Stomach smooth muscle (tissue), 2 donors: ENCODE measurements around the gene AFG3L2.

Source experiments
- H3K27ac ChIP-seq: one replicate; pipeline ENCODE4 v1.7.0; 2013; ENCODE audit warnings: mild to moderate bottlenecking, low read length, inconsistent platforms
- H3K27me3 ChIP-seq, 2 donors: one replicate each; pipeline ENCODE4 v1.7.0; 2013; ENCODE audit warnings: low read length in 2 of 2; ENCODE audit not compliant: insufficient read depth in 2 of 2, control insufficient read depth in 1 of 2
- H3K36me3 ChIP-seq, 2 donors: one replicate each; pipeline ENCODE4 v1.7.0; 2013; ENCODE audit warnings: low read length in 2 of 2; ENCODE audit not compliant: control insufficient read depth in 2 of 2, insufficient read depth in 2 of 2
- H3K4me1 ChIP-seq: one replicate; pipeline ENCODE4 v1.7.0; 2013; ENCODE audit warnings: low read length; ENCODE audit not compliant: control insufficient read depth, insufficient read depth
- H3K4me3 ChIP-seq, 2 donors: one replicate each; pipeline ENCODE4 v1.7.0; 2013; ENCODE audit warnings: low read length in 2 of 2
- H3K9ac ChIP-seq, 2 donors: one replicate each; pipeline ENCODE4 v1.7.0; 2013; ENCODE audit warnings: low read length in 2 of 2, mild to moderate bottlenecking in 1 of 2
- H3K9me3 ChIP-seq, 2 donors: one replicate each; pipeline ENCODE4 v1.7.0; 2013; ENCODE audit warnings: low read length in 2 of 2; ENCODE audit not compliant: control insufficient read depth in 2 of 2
- donor health status: healthy.
- donor health status: Pancreatic carcinoma.

Gene AFG3L2

GRCh38 chr18:12377556-12378197, 650 bp upstream of the AFG3L2 start:
- peak overlapping the region; percentile 24 to 80 for H3K9ac ChIP-seq
- H3K4me3 ChIP-seq, result peak overlapping the region; percentile 47 to 88
- H3K27me3 ChIP-seq, result no peaks in the 10 kb centered on the region
- H3K4me1 ChIP-seq, result peaks cover 33% of the 10 kb centered on the region
- no peaks in the 10 kb centered on the region for H3K9me3 ChIP-seq
- peak overlapping the region; percentile 73 for H3K27ac ChIP-seq
- H3K36me3 ChIP-seq, result no peaks in the 10 kb centered on the region

- no peaks in the 10 kb centered on the region for H3K27me3 ChIP-seq
- H3K4me3 ChIP-seq, result peak overlapping the region; percentile 79 to 91
- peak overlapping the region; percentile 95 to 96 for H3K9ac ChIP-seq
- H3K9me3 ChIP-seq, result no peaks in the 10 kb centered on the region
- peaks cover 38% of the 10 kb centered on the region for H3K4me1 ChIP-seq
- no peaks in the 10 kb centered on the region for H3K36me3 ChIP-seq
- peak overlapping the region; percentile 98 for H3K27ac ChIP-seq
These were observed 833 bp downstream of the AFG3L2 start for GRCh38 chr18:12376034-12376753.

DNA sequence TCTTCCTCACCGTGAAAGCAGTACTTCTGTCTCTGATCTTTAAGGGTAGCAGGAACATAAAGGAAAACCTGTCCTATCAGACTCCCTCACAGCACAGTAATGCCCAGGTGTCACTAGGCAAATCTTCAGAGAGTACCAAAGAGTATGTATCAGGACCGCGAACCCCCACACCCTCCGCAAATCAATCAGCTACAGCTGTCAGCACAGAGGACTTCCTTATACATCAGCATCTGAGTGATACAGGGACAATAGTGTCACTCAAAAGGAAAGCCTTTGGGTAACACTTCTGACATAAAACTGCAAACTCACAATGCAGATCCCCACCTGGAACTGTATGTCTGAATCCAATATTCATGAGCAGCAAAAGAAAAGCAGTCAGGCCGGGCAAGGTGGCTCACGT, 2.6 kb downstream of the AFG3L2 start:
- Histone ChIP-seq H3K36me3 (peaks cover 0 to under 1% of the 10 kb centered on the region in 2 donors), H3K27ac (no peak overlapping the region), H3K9me3 (no peaks in the 10 kb centered on the region), H3K4me3 (no peak overlapping the region), H3K9ac (no peak overlapping the region), H3K27me3 (no peaks in the 10 kb centered on the region), H3K4me1 (peaks cover 38% of the 10 kb centered on the region)

DNA sequence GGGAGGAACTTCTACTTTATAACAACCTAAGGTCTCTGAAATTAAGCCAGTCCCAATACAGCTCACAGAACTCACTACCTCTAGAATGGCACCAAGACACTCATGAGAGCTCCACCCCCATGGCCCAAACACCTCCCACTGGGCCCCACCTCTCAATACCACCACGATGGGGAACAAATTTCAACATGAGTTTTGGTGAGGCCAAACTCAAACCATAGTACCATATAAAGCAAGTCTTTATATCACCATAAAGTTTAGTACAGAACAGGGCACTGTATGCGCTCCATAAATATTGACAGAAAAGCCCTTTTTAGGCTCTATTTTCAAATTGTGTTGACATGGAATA, 3.3 kb downstream of the AFG3L2 start:
- Histone ChIP-seq H3K9ac (no peak overlapping the region), H3K27me3 (no peaks in the 10 kb centered on the region), H3K4me1 (peaks cover 38% of the 10 kb centered on the region), H3K36me3 (peaks cover 3 to 6% of the 10 kb centered on the region in 2 donors), H3K4me3 (no peak overlapping the region), H3K27ac (no peak overlapping the region), H3K9me3 (no peaks in the 10 kb centered on the region)

- peaks cover 4 to 10% of the 10 kb centered on the region in 2 donors for H3K36me3 ChIP-seq
- H3K9me3 ChIP-seq, result no peaks in the 10 kb centered on the region
- H3K4me3 ChIP-seq, result no peak overlapping the region
- H3K27me3 ChIP-seq, result no peaks in the 10 kb centered on the region
- peaks cover 38% of the 10 kb centered on the region for H3K4me1 ChIP-seq
- H3K9ac ChIP-seq, result no peak overlapping the region
- H3K27ac ChIP-seq, result no peak overlapping the region
These were observed 3.8 kb downstream of the AFG3L2 start for GRCh38 chr18:12373116-12373770.

DNA sequence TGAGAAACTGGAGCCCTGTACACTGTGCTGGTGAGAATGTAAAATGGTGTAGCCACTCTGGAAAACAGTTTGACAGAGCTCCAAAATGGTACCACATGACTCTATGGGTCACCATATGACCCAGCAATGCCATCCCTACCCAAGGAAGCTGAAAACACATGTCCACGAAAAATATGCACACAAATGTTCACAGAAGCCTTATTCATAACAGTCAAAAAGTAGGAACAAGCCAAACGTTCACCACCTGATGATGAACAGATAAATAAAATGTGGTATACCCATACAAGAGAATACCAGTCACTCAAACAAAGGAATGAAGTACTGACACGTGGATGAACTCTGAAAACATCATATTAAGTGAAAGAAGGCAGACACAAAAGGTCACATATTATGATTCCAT, 4.6 kb downstream of the AFG3L2 start:
- Histone ChIP-seq H3K9ac (no peak overlapping the region), H3K27ac (no peak overlapping the region), H3K27me3 (no peaks in the 10 kb centered on the region), H3K36me3 (peaks cover 5 to 13% of the 10 kb centered on the region in 2 donors), H3K4me3 (no peak overlapping the region), H3K9me3 (no peaks in the 10 kb centered on the region), H3K4me1 (peaks cover 36% of the 10 kb centered on the region)

DNA sequence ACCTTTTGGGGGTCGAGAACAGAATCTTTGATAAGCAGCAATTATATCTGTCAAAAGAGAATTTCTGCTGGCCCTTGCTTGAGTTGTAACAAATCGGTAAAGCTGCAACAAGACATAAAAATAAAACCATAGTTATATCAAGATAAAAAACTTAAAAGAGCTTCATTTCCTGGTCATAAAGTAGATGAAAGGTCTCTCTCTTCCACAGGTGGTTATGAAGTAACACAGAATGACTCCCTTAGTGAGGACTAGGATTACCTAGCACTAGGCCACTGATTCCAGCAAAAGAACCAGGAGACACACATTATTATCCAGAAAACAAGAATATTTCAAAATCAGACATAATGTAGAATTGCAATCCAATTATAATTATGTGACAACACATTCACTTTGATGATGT, 5.4 kb downstream of the AFG3L2 start:
- Histone ChIP-seq H3K36me3 (peaks cover 13 to 21% of the 10 kb centered on the region in 2 donors), H3K4me3 (no peak overlapping the region), H3K9me3 (no peaks in the 10 kb centered on the region), H3K4me1 (peaks cover 32% of the 10 kb centered on the region), H3K27me3 (no peaks in the 10 kb centered on the region), H3K27ac (no peak overlapping the region), H3K9ac (no peak overlapping the region)

DNA sequence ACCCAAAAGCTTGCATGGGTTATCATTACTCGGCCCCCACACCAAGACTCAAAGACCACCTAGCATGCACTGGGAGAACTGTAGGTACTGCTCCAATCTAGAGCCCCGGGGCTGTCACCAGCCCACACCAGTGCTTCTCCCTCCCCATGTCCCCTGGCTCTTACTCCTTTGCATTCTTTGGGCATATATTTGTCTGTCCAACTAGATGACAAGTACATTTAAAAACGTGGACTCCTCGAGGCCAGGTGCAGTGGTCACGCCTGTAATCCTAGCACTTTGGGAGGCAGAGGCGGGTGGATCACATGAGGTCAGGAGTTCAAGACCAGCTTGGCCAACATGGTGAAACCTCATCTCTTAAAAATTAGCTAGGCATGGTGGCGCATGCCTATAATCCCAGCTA, 7.8 kb downstream of the AFG3L2 start:
- Histone ChIP-seq H3K27me3 (no peaks in the 10 kb centered on the region), H3K9ac (no peak overlapping the region), H3K4me1 (peaks cover 14% of the 10 kb centered on the region), H3K36me3 (peaks cover 29 to 38% of the 10 kb centered on the region in 2 donors), H3K9me3 (no peaks in the 10 kb centered on the region), H3K27ac (no peak overlapping the region), H3K4me3 (no peak overlapping the region)

DNA sequence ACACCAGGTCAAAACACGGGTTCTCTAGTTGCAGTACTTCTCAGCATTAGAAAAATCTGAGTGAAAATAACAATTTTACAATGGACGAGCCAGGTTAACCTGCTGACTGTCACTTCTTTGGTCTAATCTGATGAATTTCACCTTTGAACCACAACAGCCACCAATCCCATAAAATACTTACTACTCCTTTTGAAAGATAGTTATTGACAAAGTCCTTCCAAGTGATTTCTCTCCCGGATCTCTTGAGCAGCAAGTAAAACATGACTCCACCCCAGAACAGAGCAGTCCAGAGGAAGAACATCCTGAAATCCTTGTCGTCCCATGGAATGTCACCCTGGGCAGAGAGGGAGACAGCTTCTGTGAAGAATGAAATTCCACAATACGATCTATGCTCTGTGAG, 10.2 kb downstream of the AFG3L2 start:
- Histone ChIP-seq H3K27ac (no peak overlapping the region), H3K9ac (no peak overlapping the region), H3K4me1 (peaks cover 13% of the 10 kb centered on the region), H3K27me3 (no peaks in the 10 kb centered on the region), H3K9me3 (no peaks in the 10 kb centered on the region), H3K4me3 (no peak overlapping the region), H3K36me3 (peaks cover 43 to 44% of the 10 kb centered on the region in 2 donors)

DNA sequence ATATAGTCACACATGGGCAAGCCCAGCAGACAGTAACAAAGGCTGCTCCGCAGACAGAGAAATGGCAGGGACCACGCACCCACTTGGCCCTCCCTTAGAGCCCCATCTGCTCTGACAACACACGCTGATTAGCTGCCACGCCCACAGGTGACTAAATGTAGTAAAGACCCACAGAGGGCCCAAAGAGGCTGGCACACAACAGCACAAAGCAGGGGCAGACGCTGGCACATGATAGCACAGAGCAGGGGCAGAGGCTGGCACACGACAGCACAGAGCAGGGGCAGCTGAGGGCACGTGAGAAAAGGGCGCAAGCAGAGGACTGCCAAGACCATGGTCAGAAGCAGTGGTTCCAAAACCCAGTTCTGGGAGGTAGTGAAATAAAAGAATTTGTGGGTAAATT, 10.6 kb downstream of the AFG3L2 start:
- H3K4me1 ChIP-seq, result peaks cover 14% of the 10 kb centered on the region
- H3K9me3 ChIP-seq, result no peaks in the 10 kb centered on the region
- H3K36me3 ChIP-seq, result peaks cover 43 to 45% of the 10 kb centered on the region in 2 donors
- no peak overlapping the region for H3K9ac ChIP-seq
- H3K4me3 ChIP-seq, result no peak overlapping the region
- H3K27me3 ChIP-seq, result no peaks in the 10 kb centered on the region
- H3K27ac ChIP-seq, result no peak overlapping the region
